Urinary bladder (tissue), 4 donors: ENCODE results near the gene CDK10. TPM values are rescaled to one million over a fixed set of nuclear protein-coding genes. Genes with fewer than 3 reads are reported as not detected.
"Not testable (repeated sequence)": the region's sequence is repeated elsewhere in the genome, so short reads cannot be mapped to it uniquely, and the experiment has no call there.

Source experiments
- DNase-seq: peaks from one replicate; pipeline ENCODE4 v3.0.0-alpha.2; 2015; ENCODE audit errors: extremely low spot score
- H3K27ac ChIP-seq: one replicate; pipeline ENCODE4 v1.5.1; 2013; ENCODE audit warnings: low read depth, mild to moderate bottlenecking, moderate library complexity
- H3K36me3 ChIP-seq: one replicate; pipeline ENCODE4 v1.6.1; 2013; ENCODE audit warnings: mild to moderate bottlenecking, moderate library complexity; ENCODE audit not compliant: insufficient read depth
- H3K4me1 ChIP-seq: one replicate; pipeline ENCODE4 v1.6.1; 2013; ENCODE audit warnings: mild to moderate bottlenecking, moderate library complexity; ENCODE audit not compliant: insufficient read depth
- H3K4me3 ChIP-seq: one replicate; pipeline ENCODE4 v1.5.1; 2013; ENCODE audit warnings: low read depth, low read length
- WGBS: extraction: QIAGEN DNeasy Blood & Tissue Kit; methylation state at CpG from one replicate; pipeline ENCODE4 v1.1.7; 2013; 5-methylcytosine and 5-hydroxymethylcytosine counted together
- polyA plus RNA-seq: library from polyadenylated mRNA; stranded (reverse); fragments of 200-250 nt; gene quantifications from one replicate; pipeline ENCODE4 v1.2.3, GENCODE V29; 2013
- total RNA-seq: library from RNA; depleted of rRNA; stranded (reverse); fragments of >200 nt; gene quantifications from one replicate; pipeline ENCODE4 v1.2.3, GENCODE V29; 2014
- donor health status: healthy with polysubstance abuse.
- donor health status: healthy.

CDK10 gene
- total and polyA plus RNA-seq, 2 donors = 31.9 to 58.5 TPM

DNA sequence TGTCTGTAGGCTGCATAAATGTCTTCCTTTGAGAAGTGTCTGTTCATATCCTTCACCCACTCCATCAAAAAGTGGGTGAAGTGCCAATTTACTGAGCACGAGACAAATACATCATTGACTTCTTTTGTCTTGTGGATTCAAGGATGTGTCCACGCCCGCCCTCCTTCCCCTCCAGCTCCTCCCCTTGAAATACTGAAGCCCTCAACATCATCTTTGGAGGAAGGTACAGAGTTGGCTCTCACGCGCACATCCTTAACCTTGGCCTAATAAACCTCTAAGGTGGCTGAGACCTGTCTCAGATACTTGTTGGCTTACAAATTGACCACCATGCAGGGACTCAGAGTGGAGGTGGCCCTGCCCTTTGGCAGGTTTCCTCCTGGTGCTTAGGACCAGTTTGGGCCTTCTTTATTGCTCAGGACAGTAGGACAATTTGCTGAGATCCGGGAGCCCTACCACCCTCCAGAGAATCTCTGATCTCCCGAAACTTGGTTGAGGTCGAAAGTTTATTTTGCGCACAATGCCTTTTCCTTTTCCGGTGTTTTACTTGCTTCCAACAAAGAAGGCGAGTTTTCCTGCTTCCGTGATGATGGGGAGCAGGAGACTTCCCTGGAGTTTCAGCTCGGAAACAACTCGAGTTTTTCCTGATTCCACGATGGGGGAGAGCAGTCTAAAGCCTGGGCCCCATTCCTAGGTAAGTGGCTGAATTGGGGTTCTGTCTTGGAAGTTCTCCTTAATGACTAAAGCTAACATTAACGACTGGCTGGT, 14.1 kb upstream of the CDK10 start:
- Histone ChIP-seq H3K36me3 (no peaks in the 10 kb centered on the region), H3K27ac (no peak overlapping the region), H3K4me3 (no peak overlapping the region), H3K4me1 (no peaks in the 10 kb centered on the region)
- no peak for DNase-seq
- 89% methylated on average over 16 of the region's 16 CpGs for WGBS

DNA sequence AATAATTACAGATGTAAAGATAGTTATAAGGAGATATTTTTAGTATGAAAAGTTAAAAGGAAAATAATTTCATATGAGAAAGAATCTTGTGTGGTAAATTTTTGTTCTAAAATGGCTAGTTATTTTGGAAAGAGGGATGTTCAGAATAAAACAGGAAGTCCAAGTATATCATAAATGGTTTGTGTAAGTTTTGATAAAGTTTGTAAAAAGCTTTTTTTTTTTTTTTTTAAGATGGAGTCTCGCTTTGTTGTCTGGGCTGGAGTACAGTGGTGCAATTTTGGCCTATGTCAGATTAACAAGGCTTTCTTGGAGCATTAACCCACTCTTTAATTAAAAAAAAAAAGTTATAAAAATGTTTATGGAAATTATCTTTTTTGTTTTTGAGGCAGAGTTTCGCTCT, 8.2 kb upstream of the CDK10 start:
- H3K27ac ChIP-seq = no peak overlapping the region
- H3K36me3 ChIP-seq = no peaks in the 10 kb centered on the region
- no peak for DNase-seq
- H3K4me1 ChIP-seq = no peaks in the 10 kb centered on the region
- H3K4me3 ChIP-seq = no peak overlapping the region
- 98% methylated on average over 2 of the region's 2 CpGs for WGBS

DNA sequence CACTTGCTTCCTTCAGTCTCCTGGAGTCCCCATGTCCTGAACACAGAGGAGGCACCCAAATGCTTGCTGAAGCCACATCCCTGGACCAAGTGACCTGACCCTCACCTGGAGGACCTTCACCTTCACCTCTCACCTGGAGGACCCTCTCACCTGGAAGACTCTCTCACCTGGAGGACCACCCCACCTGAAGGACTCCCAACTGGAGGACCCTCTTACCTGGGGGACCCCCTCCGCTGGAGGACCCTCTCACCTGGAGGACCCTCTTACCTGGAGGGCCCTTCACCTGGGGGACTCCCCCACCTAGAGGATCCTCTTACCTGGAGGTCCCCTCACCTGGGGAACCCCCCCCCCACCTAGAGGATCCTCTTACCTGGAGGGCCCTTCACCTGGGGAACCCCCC, 573 bp upstream of the CDK10 start:
- 92% methylated on average over 1 of the region's 1 CpG for WGBS
- Histone ChIP-seq H3K4me1 (no peaks in the 10 kb centered on the region), H3K27ac (no peak overlapping the region), H3K36me3 (no peaks in the 10 kb centered on the region), H3K4me3 (no peak overlapping the region)
- DNase-seq = no peak

DNA sequence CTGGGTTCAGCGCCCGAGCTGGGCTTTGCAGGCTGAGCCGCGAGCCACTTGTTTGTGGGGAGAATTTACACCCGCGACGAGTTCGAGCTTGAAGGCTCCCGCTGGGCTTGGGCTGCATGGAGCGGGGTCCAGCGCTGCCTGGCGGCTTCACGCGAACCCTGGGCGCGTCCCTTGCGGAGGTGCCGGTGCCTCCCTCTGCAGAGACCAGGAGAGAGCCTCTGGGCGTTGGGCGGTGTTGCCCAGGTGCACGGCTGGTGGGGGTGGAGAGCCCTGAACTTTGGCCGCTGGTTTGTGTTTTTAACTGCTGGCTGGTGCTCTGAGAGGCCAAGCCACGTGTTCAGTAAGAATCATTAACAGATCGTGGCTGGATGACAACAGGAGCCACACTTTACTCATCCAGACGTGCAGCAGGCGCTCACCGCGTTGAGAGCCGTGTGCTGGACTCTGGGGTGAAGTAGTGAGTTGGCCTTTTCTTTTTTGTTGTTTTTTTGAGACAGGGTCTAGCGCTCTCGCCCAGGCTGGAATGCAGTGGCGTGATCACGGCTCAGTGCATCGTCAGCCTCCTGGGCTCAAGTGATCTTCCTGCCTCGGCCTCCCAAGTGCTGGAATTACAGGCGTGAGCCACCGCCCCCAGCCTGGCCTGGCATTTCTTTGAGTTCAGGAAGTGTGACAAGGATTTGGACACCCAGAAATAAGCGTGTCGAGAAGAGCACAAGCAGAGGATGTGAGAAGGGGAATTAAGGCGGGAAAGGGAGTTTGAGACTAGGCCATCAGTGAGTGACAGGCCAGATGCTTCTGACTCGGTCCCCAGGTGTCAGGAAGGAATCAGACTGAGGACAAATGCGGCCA, 827 bp downstream of the CDK10 start:
- 9% methylated on average over 42 of the region's 42 CpGs for WGBS
- H3K27ac ChIP-seq = peak overlapping the region; percentile 39

GRCh38 chr16:89688395-89688794, 1.9 kb downstream of the CDK10 start:
- no peak overlapping the region for H3K4me3 ChIP-seq
- H3K4me1 ChIP-seq = no peaks in the 10 kb centered on the region
- WGBS = 91% methylated on average over 5 of the region's 5 CpGs
- DNase-seq = no peak
- H3K27ac ChIP-seq = no peak overlapping the region
- peaks cover 3% of the 10 kb centered on the region for H3K36me3 ChIP-seq

More for the DNA sequence above, 827 bp downstream of the CDK10 start:
- H3K4me1 ChIP-seq = no peaks in the 10 kb centered on the region
- H3K4me3 ChIP-seq = peak overlapping the region; percentile 64
- no peak for DNase-seq
- H3K36me3 ChIP-seq = no peaks in the 10 kb centered on the region

DNA sequence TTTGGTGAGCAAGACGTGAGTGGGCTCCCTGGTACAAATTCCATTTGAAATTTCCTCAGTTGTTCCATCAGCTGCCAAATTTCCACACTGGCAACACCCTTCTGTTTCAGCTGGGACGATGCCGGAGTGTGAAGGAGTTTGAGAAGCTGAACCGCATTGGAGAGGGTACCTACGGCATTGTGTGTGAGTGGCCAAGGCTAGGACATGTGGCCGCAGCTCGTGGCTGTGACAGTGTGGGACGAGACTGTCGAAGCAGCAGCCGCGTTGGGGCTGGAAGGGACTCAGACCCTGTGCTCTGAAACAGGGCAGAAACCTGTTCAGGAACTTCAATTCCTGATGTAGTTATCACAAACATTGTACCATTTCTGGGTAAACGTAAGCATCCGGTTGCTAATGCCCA, 2.7 kb downstream of the CDK10 start:
- WGBS = 92% methylated on average over 13 of the region's 13 CpGs
- peaks cover 3% of the 10 kb centered on the region for H3K36me3 ChIP-seq
- H3K27ac ChIP-seq = no peak overlapping the region
- DNase-seq = no peak
- H3K4me3 ChIP-seq = no peak overlapping the region
- no peaks in the 10 kb centered on the region for H3K4me1 ChIP-seq

DNA sequence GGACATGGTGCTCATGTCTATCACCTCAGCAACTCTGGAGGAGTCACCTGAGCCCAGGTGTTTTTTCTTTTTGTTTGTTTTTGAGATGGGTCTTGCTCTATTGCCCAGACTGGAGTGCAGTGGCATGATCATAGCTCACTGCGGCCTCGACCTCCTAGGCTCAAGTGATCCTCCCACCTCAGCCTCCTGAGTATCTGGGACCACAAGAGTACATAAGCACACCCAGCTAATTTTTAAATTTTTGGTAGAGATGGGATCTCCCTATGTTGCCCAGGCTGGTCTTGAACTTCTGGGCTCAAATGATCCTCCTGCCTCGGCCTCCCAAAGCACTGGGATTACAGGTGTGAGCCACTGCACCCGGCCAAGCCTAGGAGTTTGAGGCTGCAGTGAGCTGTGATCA, 3.1 kb downstream of the CDK10 start:
- H3K27ac ChIP-seq, H3K36me3 ChIP-seq: not testable (repeated sequence)

DNA sequence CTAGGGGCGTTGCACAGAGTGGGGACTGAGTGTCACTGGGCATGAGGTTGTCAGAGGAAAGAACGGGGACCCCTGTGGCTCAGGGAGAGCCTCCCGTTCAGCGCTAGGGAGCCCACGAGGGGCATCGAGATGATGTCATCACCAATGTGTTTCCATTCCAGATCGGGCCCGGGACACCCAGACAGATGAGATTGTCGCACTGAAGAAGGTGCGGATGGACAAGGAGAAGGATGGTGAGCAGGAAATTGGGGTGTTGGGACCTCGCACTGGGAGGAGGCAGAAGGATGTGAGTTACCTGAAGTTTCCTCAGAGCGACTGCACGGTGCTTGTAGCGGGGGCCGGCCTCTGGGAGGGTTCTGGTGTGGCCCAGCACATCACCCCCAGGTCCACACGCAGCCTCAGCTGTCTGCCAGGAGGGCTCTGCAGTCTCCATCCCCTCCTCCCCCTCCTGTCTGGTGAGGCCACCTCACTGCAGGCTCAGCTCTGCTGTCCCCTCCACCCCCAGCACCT, 4.0 kb downstream of the CDK10 start:
- no peak overlapping the region for H3K27ac ChIP-seq
- H3K4me1 ChIP-seq = no peaks in the 10 kb centered on the region
- no peak overlapping the region for H3K4me3 ChIP-seq
- peaks cover 3% of the 10 kb centered on the region for H3K36me3 ChIP-seq
- 89% methylated on average over 16 of the region's 16 CpGs for WGBS
- no peak for DNase-seq

More for the DNA sequence above, 3.1 kb downstream of the CDK10 start:
- H3K4me3 ChIP-seq, H3K4me1 ChIP-seq, DNase-seq: not testable (repeated sequence)
- 96% methylated on average over 4 of the region's 4 CpGs for WGBS

- no peak overlapping the region for H3K4me3 ChIP-seq
- DNase-seq = no peak
- WGBS = 97% methylated on average over 21 of the region's 21 CpGs
- peaks cover 3% of the 10 kb centered on the region for H3K36me3 ChIP-seq
- H3K4me1 ChIP-seq = no peaks in the 10 kb centered on the region
- no peak overlapping the region for H3K27ac ChIP-seq
Observed at GRCh38 chr16:89691231-89691985, 4.9 kb downstream of the CDK10 start.

- H3K27ac ChIP-seq = no peak overlapping the region
- 95% methylated on average over 13 of the region's 13 CpGs for WGBS
- no peak overlapping the region for H3K4me3 ChIP-seq
- peaks cover 3% of the 10 kb centered on the region for H3K36me3 ChIP-seq
- H3K4me1 ChIP-seq = no peaks in the 10 kb centered on the region
- no peak for DNase-seq
Observed at GRCh38 chr16:89691986-89692569, 5.6 kb downstream of the CDK10 start.

GRCh38 chr16:89693289-89693731, 6.8 kb downstream of the CDK10 start:
- no peaks in the 10 kb centered on the region for H3K4me1 ChIP-seq
- H3K27ac ChIP-seq = no peak overlapping the region
- 94% methylated on average over 11 of the region's 11 CpGs for WGBS
- no peak overlapping the region for H3K4me3 ChIP-seq
- DNase-seq = no peak
- H3K36me3 ChIP-seq = peaks cover 3% of the 10 kb centered on the region

GRCh38 chr16:89693931-89694783, 7.7 kb downstream of the CDK10 start:
- H3K4me1 ChIP-seq = no peaks in the 10 kb centered on the region
- DNase-seq = no peak
- WGBS = 87% methylated on average over 32 of the region's 32 CpGs
- peaks cover 3% of the 10 kb centered on the region for H3K36me3 ChIP-seq
- no peak overlapping the region for H3K4me3 ChIP-seq
- no peak overlapping the region for H3K27ac ChIP-seq
